GM19025 (cell line): ENCODE results near the gene PPARD.
A peak's percentile ranks its signal among the peaks of the same experiment; 100 is the strongest.
"Not testable (repeated sequence)": the region's sequence is repeated elsewhere in the genome, so short reads cannot be mapped to it uniquely, and the experiment has no call there.

Experiments
- ATAC-seq: cut with Tn5 transposase; IDR thresholded peaks from one replicate; pipeline ENCODE4 v1.9.1; 2021; ENCODE audit warnings: mild to moderate bottlenecking, low read depth, moderate library complexity; ENCODE audit not compliant: unreplicated experiment

The PPARD gene

DNA sequence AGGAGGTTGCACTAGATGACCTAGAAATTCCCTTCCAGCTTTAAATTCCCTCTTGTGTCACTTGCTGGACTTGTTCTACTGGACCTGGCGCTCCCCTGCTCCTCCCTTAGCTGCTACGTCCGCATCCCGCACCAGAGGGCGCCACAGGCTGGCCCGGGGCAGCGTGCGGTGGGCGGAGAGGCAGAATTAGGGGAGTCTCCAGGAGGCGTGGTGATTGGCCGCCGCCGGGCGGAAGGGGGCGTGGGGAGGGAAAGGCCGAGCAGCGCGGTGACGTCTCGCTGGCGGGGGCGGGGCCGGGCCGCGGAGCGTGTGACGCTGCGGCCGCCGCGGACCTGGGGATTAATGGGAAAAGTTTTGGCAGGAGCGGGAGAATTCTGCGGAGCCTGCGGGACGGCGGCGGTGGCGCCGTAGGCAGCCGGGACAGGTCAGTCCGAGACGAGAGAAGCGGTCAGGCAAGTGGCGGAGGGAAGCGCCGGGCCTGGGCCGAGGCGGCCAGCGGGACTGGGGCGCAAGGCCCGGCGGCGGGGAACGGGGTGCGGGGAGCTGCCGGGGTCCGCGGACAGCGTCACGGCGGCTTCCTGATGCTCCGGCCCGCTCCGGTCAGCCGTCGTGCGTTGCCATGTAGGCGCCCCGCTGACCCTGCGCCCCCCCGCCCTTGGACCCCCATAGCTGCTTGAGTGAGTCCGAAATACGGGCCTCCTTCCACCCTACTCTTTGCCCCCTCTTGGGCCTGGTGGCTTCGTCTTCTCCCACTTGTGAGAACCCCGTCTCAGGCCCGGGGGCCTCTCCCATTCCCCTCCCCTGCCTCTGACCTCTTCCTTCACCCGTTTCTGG, at the start of gene PPARD:
Gene PPARD (plus strand): TSS at position 301 of the 834 bp plus-strand sequence. CDS start 68,530 bp downstream, outside the sequence.
- peak; percentile 97 for ATAC-seq

DNA sequence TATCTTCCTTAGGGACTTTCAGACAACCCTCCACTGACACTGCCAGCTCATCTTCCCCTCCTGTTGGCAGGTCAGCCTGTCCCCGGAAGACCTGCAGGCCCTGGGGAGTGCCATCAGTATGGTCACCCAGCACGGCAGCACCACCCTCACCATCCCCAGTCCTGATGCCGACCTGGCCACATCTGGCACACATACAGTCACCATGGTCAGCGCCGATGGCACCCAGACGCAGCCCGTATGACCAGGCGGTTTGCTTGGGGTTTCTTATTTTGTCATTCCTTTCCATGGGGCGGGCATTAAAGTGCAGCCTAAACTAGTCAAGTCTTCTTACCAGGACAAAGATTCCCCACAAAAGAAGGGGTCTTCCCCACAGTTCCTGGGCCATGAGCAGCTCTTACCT, 48.7 kb upstream of the PPARD start:
- no peak for ATAC-seq

- ATAC-seq = no peak
Measured at GRCh38 chr6:35294308-35294945, 47.9 kb upstream of the PPARD start.

DNA sequence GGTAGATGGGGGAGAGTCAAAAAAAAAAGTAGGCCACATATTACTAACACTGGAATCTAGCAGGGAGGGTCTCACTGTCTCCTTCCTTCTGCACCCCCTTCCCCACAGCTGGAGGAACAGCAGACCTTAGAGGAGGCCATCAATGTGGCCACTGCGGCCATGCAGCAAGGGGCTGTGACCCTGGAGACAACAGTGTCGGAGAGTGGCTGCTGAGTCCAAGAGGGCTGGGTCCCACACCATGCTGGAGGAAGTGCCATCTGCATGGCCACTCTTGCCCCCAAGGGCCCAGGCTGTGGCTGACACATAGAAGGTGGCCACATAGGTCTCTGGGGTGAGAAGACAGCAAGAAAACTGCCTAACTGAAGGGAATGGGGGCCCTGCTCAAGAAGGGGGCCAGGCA, 47.3 kb upstream of the PPARD start:
- no peak for ATAC-seq

DNA sequence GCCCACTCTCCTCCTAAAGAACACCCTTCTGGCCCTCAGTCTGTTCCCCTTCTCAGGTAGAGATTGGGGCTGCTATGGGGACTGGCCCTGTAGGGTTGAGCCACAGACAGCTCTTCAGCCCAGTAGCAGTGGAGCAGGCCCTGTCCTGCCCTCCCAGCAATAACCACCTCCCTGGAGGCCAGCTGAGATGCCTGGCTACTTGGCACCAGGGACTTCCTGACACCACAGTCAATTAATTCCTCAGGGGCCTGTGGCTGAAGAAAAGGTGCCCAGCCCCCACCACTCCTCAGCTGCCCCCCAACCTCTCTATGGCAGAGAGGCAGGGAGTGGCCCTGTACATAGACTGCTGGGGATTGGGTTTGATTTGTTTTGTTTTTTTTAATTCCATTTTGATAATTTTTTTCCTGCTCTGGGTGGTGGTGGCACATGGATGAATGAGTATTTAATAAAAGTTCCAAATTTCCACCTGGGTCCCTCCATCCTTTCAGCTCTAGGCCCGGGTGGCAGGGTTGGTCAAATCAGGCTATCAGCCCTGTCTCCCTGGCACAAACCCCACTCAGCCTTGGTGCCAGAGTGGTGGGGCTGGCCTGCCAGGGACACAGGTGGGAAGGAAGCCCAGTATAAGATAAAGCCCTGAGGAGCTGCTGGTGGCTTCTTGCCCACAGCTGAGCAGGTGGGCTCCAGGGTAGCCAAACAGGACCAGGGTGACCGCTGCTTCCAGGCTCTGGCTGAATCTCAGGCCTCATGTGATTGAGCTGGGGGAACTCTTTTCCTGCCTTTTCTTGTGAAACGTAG, 46.6 kb upstream of the PPARD start:
- ATAC-seq = no peak

GRCh38 chr6:35296931-35297600, 45.3 kb upstream of the PPARD start:
- peak; percentile 4 for ATAC-seq

DNA sequence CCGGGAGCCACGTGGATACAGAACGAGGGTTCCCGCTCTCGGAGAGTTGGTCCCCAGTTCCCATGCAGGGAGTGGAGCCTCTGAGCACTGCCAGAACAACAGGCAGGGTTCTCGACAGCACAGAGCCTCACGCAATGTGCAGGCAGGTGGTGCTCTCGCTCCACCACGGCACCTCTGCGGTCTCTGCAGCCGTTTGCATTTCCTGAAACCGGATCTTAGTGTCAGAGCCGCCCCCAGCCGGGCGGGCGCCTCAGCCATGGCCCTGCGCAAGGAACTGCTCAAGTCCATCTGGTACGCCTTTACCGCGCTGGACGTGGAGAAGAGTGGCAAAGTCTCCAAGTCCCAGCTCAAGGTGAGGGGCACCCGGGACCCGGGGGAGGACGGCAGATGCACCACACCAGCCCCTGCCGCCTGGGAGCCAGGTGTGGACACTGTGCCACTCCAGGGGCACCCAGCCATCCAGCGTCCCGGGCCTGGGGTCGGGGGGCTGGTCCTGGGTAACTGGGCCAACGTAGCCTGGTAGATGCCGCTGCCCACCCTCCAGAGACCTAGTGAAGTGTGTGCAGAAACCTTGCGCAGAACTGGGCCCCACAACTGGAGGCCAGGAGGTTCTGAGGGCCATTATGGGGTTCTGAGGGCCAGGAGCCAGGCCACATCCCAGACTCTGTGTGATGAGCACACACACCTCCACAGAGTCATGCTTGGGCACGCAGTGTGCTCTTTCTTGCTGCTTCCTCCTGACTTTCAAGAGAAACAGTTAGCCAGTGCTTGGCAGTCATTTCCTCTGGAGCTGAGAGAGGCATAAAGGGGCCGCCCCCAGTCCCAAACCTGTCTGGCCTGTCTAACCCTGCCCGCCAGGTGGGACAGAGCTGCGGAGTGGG, 44.5 kb upstream of the PPARD start, which contains the start of gene DEF6:
Gene DEF6 (plus strand): TSS at position 218 of the 881 bp plus-strand sequence. CDS start 39 bp downstream, at position 257.
- peak; percentile 84 for ATAC-seq

GRCh38 chr6:35298625-35299140, 43.7 kb upstream of the PPARD start:
- ATAC-seq = no peak

- no peak for ATAC-seq
Measured at GRCh38 chr6:35299674-35300073, 42.7 kb upstream of the PPARD start.

GRCh38 chr6:35300848-35301247, 41.5 kb upstream of the PPARD start:
- no peak for ATAC-seq

DNA sequence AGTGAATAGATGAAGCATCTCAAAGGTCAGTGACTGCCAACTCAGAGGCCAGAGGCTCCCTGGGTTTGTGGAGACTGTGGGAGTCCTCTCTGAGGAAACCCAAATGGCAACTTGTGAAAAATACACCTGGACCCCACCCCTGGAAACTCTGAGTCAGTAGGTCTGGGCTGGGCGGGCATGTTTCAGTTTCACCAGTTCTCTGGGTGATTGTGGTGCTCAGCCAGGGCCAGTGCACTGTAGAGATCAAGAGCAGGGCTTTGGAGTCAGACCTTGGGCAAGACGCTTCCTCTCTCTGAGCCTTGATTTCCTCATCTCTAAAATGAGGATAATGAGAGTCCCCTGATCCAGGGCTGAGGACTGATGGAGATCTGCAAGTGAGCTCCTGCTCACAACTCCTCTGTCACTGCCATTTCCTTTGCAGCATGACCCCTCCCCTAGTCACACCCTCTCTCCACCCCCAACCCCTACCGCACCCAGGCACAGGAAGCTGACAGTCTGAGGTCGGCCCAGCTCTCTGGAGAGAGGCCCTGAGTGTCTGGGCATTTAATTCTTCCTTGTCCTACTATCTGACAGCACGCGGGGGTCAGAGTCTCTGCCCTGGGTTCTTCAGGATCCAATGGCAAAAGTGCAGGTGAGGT, 39.6 kb upstream of the PPARD start:
- peak; percentile 83 for ATAC-seq

DNA sequence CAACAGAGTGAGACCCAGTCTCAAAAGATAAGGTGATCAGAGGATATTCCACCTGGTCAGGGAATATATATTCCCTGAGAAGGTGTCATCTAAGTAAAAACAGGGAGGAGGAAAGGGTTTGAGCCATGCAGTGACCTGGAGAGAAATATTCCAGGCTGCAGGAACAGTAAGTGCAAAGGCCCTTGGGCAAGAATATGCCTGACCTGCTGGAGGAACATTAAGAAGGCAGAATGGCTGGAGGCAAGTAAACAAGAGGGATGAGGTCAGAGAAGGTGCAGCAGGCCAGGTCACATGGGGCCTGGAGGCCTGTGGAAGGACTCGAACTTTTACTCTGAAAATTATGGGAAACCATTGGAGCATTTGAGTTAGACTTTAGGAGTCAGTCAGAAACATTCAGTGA, 38.1 kb upstream of the PPARD start:
- no peak for ATAC-seq

GRCh38 chr6:35305117-35305516, 37.2 kb upstream of the PPARD start:
- ATAC-seq = no peak

DNA sequence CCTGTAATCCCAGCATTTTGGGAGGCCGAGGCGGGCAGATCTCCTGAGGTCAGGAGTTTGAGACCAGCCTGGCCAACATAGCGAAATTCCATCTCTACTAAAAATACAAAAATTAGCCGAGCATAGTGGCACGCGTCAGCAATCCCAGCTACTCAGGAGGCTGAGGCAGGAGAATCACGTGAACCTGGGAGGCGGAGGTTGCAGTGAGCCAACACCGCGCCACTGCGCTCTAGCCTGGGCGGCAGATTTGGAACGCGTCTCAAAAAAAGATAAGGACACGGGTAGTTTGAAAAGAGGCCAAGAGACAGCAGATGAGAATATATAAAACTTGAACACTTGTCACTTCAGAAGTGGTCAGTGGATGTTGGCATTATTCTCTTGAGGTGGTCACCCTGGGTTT, 35.2 kb upstream of the PPARD start:
- not testable (repeated sequence) for ATAC-seq

- ATAC-seq = not testable (repeated sequence)
Measured at GRCh38 chr6:35308543-35308942, 33.8 kb upstream of the PPARD start.

DNA sequence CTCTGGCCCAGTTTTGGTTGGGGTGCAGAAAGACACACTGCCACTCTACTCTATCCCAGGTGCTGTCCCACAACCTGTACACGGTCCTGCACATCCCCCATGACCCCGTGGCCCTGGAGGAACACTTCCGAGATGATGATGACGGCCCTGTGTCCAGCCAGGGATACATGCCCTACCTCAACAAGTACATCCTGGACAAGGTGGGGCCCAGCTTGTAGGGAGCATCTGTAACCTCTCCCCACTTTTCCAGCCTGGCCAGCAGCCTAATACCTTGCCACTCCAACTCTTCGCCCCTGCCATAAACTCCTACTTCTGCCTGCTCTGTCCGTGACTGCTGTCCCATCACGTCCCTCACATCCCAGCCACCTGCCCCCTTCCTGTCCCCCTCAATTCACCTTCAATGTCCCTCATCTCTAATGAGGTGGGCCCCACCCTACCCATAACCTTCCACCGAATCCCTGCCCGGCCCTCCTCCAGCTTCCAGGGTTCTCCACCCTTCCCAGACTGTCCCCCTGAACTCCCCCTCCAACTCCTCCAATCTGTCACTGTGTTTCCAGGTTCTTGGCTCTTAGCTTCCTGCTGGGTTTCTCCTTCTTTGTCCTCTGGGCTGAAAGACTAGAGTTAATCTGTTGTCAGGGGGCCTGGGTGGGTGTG, 32.6 kb upstream of the PPARD start:
- no peak for ATAC-seq

GRCh38 chr6:35310265-35310831, 32.0 kb upstream of the PPARD start:
- ATAC-seq = no peak
